Adrenal gland (tissue), 12 donors: Measurements from ENCODE around the gene SYT13. TPM values are rescaled to one million over a fixed set of nuclear protein-coding genes. Genes with fewer than 3 reads are reported as not detected.

Source experiments
- DNase-seq, 7 donors: peaks; one replicate each; pipeline ENCODE4 v3.0.0-alpha.2; 2019 to 2020
- H3K27ac ChIP-seq, 5 donors: fragments of 200-600 bp; sonication (generic) in 4 of 5; 1 replicate in 3 of 5; 2 replicates in 2 of 5; pipeline versions ENCODE4 v1.5.1 to v1.8.0; 2016 to 2020; ENCODE audit warnings: mild to moderate bottlenecking in 1 of 5
- H3K27me3 ChIP-seq: fragments of 200-600 bp; 2 replicates; pipeline ENCODE4 v1.8.0; 2021
- H3K36me3 ChIP-seq, 2 donors: fragments of 200-600 bp; replicated peaks in 1 of 2; 1 replicate in 1 of 2; 2 replicates in 1 of 2; pipeline versions ENCODE4 v1.5.1 to v1.8.0; 2018 to 2022
- H3K4me1 ChIP-seq, 2 donors: fragments of 200-600 bp; replicated peaks in 1 of 2; 1 replicate in 1 of 2; 2 replicates in 1 of 2; pipeline versions ENCODE4 v1.5.1 to v1.8.0; 2018 to 2021
- H3K4me3 ChIP-seq, 4 donors: fragments of 200-600 bp; sonication (generic) in 3 of 4; one replicate each; pipeline ENCODE4 v1.5.1; 2016 to 2018
- H3K9me3 ChIP-seq, 3 donors: fragments of 200-600 bp; sonication (generic) in 1 of 3; replicated peaks in 1 of 3; 1 replicate in 2 of 3; 2 replicates in 1 of 3; pipeline versions ENCODE4 v1.5.1 to v1.8.0; 2016 to 2021
- CTCF ChIP-seq, 6 experiments: fragments of 450-650 bp in 4 of 6; fragments of 200-600 bp in 2 of 6; sonication (generic) in 1 of 6; IDR thresholded peaks; 1 replicate in 5 of 6; 2 replicates in 1 of 6; pipeline versions ENCODE4 v1.5.1 to v1.8.0; 2016 to 2021; ENCODE audit warnings: antibody characterized with exemption in 6 of 6, mild to moderate bottlenecking in 2 of 6, moderate library complexity in 1 of 6
- POLR2A ChIP-seq, 2 donors: fragments of 450-650 bp; IDR thresholded peaks; one replicate each; pipeline ENCODE4 v1.6.1; 2017; ENCODE audit warnings: antibody characterized with exemption in 2 of 2, mild to moderate bottlenecking in 2 of 2, moderate library complexity in 1 of 2
- WGBS, 4 donors: extraction: QIAGEN DNeasy Blood & Tissue Kit in 2 of 4; methylation state at CpG; one replicate each; pipeline versions ENCODE4 v1.1.5 to v1.1.7; 2013 to 2017; 5-methylcytosine and 5-hydroxymethylcytosine counted together
- intact Hi-C, 2 donors: fragments of 100-400 bp; cut with DNase I; formaldehyde crosslinking; loops; one replicate each; pipeline versions ENCODE4 v1.14.1 to v1.15.0; 2022 to 2023
- polyA plus RNA-seq, 3 donors: library from polyadenylated mRNA; stranded (reverse); fragments of 200-250 nt in 2 of 3; fragments of 350-450 nt in 1 of 3; fragmentation: Illumina TruSeq in 1 of 3; extraction: RNeasy Lipid Tissue Mini Kit (QIAGEN cat#74804) in 1 of 3; gene quantifications; one replicate each; pipeline ENCODE4 v1.2.3, GENCODE V29; 2013 to 2014
- total RNA-seq, 9 donors: library from RNA; depleted of rRNA in 4 of 9; stranded (reverse); fragments of >200 nt in 4 of 9; fragments of 120-200 nt in 1 of 9; fragmentation: NEBNext Ultra II Directional in 1 of 9; extraction: Animal tissue kit (Norgen Biotek cat#: 25700) in 1 of 9; gene quantifications; one replicate each; pipeline versions ENCODE4 v1.1.0 to v1.2.4, GENCODE V29; 2013 to 2023
- donor health status: healthy with polysubstance abuse.
- donor health status: Bipolar disorder and iron deficiency.
- donor health status: DM: yes; HTN: yes; CAD: no.
- donor health status: DM: no; HTN: no; CAD: no.
- donor health status: DM: no; HTN: no; CAD: no.
- donor health status: DM: yes; HTN: yes; CAD: no.

Gene SYT13
- total and polyA plus RNA-seq, 12 donors: 0.50 to 6.6 (median 2.7) TPM; not detected in 4

GRCh38 chr11:45245218-45246045, 40.7 kb downstream of the SYT13 start:
- Histone ChIP-seq H3K27me3 (no peaks in the 10 kb centered on the region), H3K9me3 (no peaks in the 10 kb centered on the region), H3K4me1 (no peaks in the 10 kb centered on the region), H3K27ac (no peak overlapping the region), H3K36me3 (no peaks in the 10 kb centered on the region), H3K4me3 (no peak overlapping the region)
- WGBS, 4 donors: 80 to 90% (median 87%) methylated on average over 7 to 8 of the region's 8 CpGs
- TF ChIP-seq CTCF (IDR thresholded peaks at IDR 0.05): no peak
- no peak for TF ChIP-seq POLR2A (IDR thresholded peaks at IDR 0.05)
- intact Hi-C loops: no loop called here
- no peak for DNase-seq

GRCh38 chr11:45243967-45244366, 42.2 kb downstream of the SYT13 start:
- no peak overlapping the region for H3K27ac ChIP-seq
- H3K36me3 ChIP-seq: no peaks in the 10 kb centered on the region
- H3K27me3 ChIP-seq: no peaks in the 10 kb centered on the region
- DNase-seq: no peak
- WGBS, 4 donors: 71 to 88% (median 84%) methylated on average over 10 to 12 of the region's 12 CpGs
- TF ChIP-seq CTCF (IDR thresholded peaks at IDR 0.05) (no peak), POLR2A (IDR thresholded peaks at IDR 0.05) (no peak)
- H3K4me3 ChIP-seq: no peak overlapping the region
- no peaks in the 10 kb centered on the region for H3K4me1 ChIP-seq
- no peaks in the 10 kb centered on the region for H3K9me3 ChIP-seq
- intact Hi-C loops: no loop called here

- no peak for DNase-seq
- no peaks in the 10 kb centered on the region for H3K9me3 ChIP-seq
- WGBS, 4 donors: 91 to 100% (median 96%) methylated on average over 1 of the region's 1 CpG
- no peaks in the 10 kb centered on the region for H3K36me3 ChIP-seq
- no peak overlapping the region for H3K4me3 ChIP-seq
- intact Hi-C loops: no loop called here
- H3K27ac ChIP-seq: no peak overlapping the region
- TF ChIP-seq POLR2A (IDR thresholded peaks at IDR 0.05) (no peak), CTCF (IDR thresholded peaks at IDR 0.05) (no peak)
- no peaks in the 10 kb centered on the region for H3K4me1 ChIP-seq
- H3K27me3 ChIP-seq: no peaks in the 10 kb centered on the region
Observed at GRCh38 chr11:45239733-45240132, 46.4 kb downstream of the SYT13 start.

GRCh38 chr11:45238724-45239123, 47.4 kb downstream of the SYT13 start:
- H3K4me3 ChIP-seq: no peak overlapping the region
- H3K27ac ChIP-seq: no peak overlapping the region
- no peaks in the 10 kb centered on the region for H3K9me3 ChIP-seq
- no peaks in the 10 kb centered on the region for H3K36me3 ChIP-seq
- WGBS, 4 donors: 57 to 85% (median 79%) methylated on average over 3 of the region's 3 CpGs
- TF ChIP-seq POLR2A (IDR thresholded peaks at IDR 0.05) (no peak), CTCF (IDR thresholded peaks at IDR 0.05) (no peak)
- no peak for DNase-seq
- no peaks in the 10 kb centered on the region for H3K4me1 ChIP-seq
- H3K27me3 ChIP-seq: no peaks in the 10 kb centered on the region
- intact Hi-C loops: no loop called here
